Ramos (cell line): ENCODE data around the gene OSTN.

Experiments used
- in situ Hi-C: fragments of 300-500 bp; cut with MboI; formaldehyde crosslinking; loops from one replicate; pipeline ENCODE4 v1.14.3; 2022; ENCODE audit warnings: low sequenced_read_pairs; ENCODE audit not compliant: unreplicated experiment

The OSTN gene

DNA sequence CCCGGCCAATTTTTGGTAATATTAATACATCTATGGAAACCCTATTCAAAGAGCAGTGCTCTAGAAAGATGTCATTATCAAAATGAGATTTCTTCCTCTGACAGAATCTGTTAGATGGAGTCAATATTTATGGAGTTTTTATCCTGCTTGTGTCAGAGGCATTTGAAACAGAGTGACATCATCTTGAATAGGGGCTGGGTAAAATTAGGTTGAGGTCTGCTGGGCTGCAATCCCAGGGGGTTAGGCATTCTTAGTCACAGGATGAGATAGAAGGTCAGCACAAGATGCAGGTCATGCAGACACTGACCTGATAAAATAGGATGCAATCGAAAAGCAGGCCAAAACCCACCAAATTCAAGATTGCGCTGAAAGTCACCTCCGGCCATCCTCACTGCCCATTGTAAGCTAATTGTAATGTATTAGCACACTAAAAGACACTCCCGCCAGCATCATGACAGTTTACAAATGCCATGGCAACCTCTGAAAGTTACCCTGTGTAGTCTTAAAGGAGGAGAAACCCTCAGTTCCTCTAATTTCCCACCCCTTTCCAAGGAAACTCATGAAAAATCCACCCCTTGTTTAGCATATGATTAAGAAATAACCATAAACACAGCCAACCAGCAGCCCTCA, 102.9 kb downstream of the OSTN start:
- in situ Hi-C loops: no loop called here

DNA sequence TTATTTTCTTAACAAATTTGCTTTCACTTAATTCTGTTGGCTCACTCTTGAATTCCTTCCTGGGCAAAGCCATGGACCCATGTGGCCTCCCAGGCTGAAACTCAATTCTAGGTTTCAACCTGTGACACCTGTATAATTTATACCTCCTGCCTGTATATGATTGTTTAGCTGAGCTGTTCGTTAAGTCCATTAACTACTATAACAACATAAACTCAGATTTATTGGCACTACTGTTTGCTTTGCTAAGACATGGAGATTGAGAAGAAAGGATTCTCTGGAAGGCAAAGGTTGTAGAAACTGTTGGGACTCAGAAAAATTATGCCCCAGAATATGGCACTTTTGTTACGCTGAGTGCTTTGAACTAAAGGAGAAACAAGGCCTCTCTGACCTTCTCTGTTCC, 103.4 kb downstream of the OSTN start:
- in situ Hi-C loops: no loop called here

DNA sequence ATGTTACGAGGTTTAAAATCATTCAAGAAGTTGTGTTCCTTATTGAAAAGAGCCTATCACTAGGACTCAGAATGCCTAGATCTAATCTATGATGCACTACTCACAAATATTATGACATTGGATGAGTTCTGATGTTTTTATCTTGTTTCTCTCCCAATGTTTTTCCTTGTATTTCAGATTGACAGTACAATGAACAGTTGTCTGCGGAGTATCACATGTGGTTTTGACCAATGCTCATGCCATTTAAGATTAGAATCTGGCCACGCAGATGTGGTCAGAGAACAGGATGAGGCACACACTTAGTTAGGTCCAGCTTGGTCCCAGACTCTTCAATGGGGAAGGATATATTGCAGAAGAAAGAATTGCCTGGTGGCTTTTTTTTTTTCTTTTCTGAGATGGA, 104.6 kb downstream of the OSTN start:
- in situ Hi-C loops: no loop called here

DNA sequence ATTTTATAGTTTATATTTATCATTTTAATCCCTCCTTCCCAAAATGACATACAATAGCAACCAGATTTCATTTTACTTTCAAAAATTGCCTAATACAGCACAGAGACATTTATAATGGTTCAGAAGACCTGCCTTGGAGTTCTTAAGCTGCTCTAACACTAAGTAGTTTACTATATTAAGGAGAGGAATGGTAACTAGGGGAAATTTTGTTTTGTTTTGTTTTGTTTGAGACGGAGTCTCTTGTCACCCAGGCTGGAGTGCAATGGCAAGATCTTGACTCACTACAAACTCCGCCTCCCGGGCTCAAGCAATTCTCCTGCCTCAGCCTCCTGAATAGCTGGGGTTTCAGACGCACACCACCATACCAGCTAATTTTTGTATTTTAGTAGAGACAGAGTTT, 107.4 kb downstream of the OSTN start:
- in situ Hi-C loops: no loop called here

DNA sequence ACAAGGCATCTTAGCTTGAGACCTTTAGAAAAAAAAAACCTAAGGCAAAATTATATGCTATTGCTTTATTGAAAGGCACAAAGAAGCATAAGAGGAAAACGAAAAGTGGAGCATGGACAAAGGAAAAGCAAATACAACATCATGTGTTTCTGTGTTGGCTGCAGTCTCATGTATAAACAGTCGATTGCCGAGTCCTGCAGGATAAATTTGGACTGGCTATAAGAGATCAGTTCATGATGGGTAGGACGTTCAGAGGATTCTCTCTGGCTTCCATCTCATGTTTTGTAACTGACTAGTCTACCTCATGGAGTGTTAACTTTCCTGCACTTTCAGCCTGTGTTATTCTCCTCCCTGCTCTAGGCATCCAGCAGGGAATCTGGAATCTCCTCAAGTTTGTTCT, 108.3 kb downstream of the OSTN start:
- in situ Hi-C loops: no loop called here

DNA sequence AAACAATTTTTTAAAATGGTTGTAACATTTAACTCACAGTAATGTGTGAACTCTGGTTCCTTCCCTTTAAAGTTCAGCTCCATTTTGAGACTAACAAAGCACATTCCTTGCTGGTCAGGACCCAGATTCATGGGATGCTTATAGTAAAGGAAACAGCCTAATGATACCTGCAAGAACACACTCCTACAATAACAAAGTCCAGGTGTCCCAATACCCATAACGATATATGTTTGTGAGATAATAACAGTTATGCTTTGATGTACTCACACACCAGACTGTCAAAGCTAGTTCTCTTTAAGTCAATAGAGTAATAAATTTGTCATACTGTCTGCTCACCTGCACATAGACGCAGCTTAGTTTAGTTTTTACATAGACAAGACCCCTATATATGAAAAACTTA, 114.3 kb downstream of the OSTN start:
- in situ Hi-C loops: no loop called here

DNA sequence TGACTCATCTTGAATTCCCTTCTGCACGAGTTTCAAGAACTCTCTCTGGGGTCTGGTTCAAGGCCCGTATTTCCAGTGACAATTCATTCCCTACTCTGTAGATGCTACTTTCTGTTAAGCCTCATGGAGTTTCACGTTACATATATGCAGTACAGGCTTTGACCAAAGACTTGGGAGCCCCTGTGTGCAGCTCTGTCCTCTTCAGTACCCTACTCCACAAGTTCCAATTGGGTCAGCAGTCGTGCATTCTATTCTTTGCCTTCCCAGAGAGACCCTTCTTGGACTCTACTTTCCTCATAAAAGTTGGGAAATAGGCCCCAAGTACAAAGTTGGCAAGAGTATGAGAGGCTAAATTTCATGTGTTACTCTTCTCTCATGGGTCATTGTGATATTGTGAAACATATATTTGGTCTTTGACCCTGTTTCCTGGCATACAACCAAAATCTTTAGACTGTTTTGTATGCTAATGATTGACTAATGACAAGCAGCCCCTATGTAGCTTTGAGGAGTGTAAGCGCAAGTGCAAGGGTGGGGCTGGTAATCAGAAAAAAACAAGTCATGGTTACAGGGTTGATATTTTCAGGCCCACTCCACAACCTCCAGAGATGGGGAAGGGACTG, 115.2 kb downstream of the OSTN start:
- in situ Hi-C loops: no loop called here
